DND-41 (cell line): ENCODE measurements around the gene CDK11B.

Source experiments
- ATAC-seq: fragments of 200-7000 bp; cut with Tn5 transposase; 3 replicates; pipeline ENCODE4 v1.9.1; 2021; ENCODE audit warnings: low read depth; ENCODE audit not compliant: insufficient read depth
- DNase-seq: peaks from one replicate; pipeline ENCODE4 v3.0.0-alpha.2; 2020
- H2AFZ ChIP-seq: 2 replicates; pipeline ENCODE4 v1.6.0; 2012; ENCODE audit warnings: low read depth, low read length
- H3K27ac ChIP-seq: 2 replicates; pipeline ENCODE4 v1.5.1; 2012; ENCODE audit warnings: low read length, inconsistent platforms
- H3K27me3 ChIP-seq: fragments of 200-600 bp; sonication (generic); 2 replicates; pipeline ENCODE4 v1.6.0; 2012; ENCODE audit warnings: low read length, mild to moderate bottlenecking, inconsistent platforms; ENCODE audit not compliant: insufficient read depth, poor library complexity
- H3K36me3 ChIP-seq: 2 replicates; pipeline ENCODE4 v1.5.1; 2012; ENCODE audit warnings: low read length, inconsistent platforms; ENCODE audit not compliant: insufficient read depth
- H3K4me1 ChIP-seq: 2 replicates; pipeline ENCODE4 v1.5.1; 2012; ENCODE audit warnings: mild to moderate bottlenecking, low read length; ENCODE audit not compliant: insufficient read depth
- H3K4me2 ChIP-seq: 2 replicates; pipeline ENCODE4 v1.6.0; 2012; ENCODE audit warnings: mild to moderate bottlenecking, moderate library complexity, low read length, inconsistent platforms; ENCODE audit not compliant: insufficient read depth
- H3K4me3 ChIP-seq, 2 experiments: fragments of 200-600 bp in 1 of 2; shearing (Covaris generic) in 1 of 2; 2 replicates each; pipeline ENCODE4 v1.5.1; 2012 to 2016; ENCODE audit warnings: inconsistent platforms in 2 of 2, low read length in 2 of 2, mild to moderate bottlenecking in 2 of 2, low read depth in 1 of 2, moderate library complexity in 1 of 2
- H3K79me2 ChIP-seq: 2 replicates; pipeline ENCODE4 v1.6.0; 2012; ENCODE audit warnings: low read length, inconsistent platforms; ENCODE audit not compliant: insufficient read depth
- H3K9ac ChIP-seq: 2 replicates; pipeline ENCODE4 v1.6.0; 2012; ENCODE audit warnings: low read depth, mild to moderate bottlenecking, inconsistent platforms, low read length, moderate library complexity
- H3K9me3 ChIP-seq: 2 replicates; pipeline ENCODE4 v1.5.1; 2012; ENCODE audit warnings: low read length, moderate library complexity, mild to moderate bottlenecking, inconsistent platforms; ENCODE audit not compliant: insufficient read depth, severe bottlenecking
- H4K20me1 ChIP-seq: 2 replicates; pipeline ENCODE4 v1.6.0; 2012; ENCODE audit warnings: low read length; ENCODE audit not compliant: insufficient read depth
- EZH2 ChIP-seq: IDR thresholded peaks from 3 replicates; pipeline ENCODE4 v1.6.1; 2012; ENCODE audit warnings: borderline replicate concordance, low read depth, mild to moderate bottlenecking, moderate library complexity, low read length, inconsistent platforms; ENCODE audit not compliant: severe bottlenecking
- TF ChIP-seq, protein P1 (sequence below): IDR thresholded peaks from 2 replicates; pipeline ENCODE4 v1.5.1; 2012; ENCODE audit warnings: borderline replicate concordance, low read length, moderate library complexity, mild to moderate bottlenecking; ENCODE audit not compliant: poor library complexity, severe bottlenecking; ENCODE audit errors: extremely low read depth

Gene CDK11B

DNA sequence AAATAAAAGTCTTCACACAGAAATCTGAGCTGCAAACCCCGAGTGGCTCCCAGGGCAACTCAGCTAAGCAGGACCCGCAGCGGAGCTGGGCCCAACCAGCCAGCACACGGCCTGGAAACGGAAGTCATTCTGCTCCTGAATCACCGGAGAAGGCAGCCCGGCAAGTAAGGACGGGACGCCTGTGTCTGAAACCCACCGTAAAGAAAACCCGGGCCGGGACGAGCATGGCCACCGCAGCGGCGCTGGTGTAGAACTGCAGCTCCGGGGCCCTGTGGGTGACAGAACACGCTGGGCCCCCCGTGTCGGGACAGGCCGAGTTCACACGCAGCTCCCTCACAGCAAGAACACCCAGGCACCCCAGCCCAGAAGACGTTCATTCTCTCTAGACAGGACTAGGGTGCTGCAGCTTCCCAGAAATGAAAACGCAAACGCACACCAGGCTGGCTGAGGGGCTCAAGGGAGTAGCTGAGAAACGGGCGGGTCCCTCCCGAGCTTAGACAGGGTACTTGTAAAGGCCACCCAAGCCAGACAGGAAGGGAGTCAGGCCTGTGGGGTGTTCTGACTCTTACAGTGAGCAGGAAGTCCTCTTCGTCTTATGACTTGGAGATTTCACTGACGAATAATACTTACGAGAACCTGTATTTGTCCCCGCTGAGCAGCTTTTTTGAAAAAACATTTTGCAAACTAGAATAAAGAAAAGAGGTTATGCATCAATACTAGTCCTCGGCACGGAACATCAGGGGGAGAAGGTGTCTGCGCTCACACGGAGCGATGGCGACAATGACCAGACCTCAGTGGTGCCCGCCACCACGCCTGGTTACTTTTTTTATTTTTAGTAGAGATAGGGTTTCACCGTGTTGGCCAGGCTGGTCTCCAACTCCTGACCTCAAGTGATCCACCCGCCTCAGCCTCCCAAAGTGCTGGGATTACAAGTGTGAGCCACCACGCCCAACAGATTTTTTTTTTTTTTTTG, 10.9 kb upstream of the CDK11B start:
- Histone ChIP-seq H3K79me2 (no peaks in the 10 kb centered on the region), H3K4me2 (no peak overlapping the region), H3K4me3 (no peak overlapping the region), H4K20me1 (no peaks in the 10 kb centered on the region), H3K4me1 (no peaks in the 10 kb centered on the region), H3K9ac (no peak overlapping the region), H3K36me3 (peaks cover 51% of the 10 kb centered on the region), H3K27ac (no peak overlapping the region), H3K27me3 (no peaks in the 10 kb centered on the region), H3K9me3 (no peaks in the 10 kb centered on the region), H2AFZ (no peak overlapping the region)
- no peak for DNase-seq
- no peak for ATAC-seq
- TF ChIP-seq, protein P1, sequence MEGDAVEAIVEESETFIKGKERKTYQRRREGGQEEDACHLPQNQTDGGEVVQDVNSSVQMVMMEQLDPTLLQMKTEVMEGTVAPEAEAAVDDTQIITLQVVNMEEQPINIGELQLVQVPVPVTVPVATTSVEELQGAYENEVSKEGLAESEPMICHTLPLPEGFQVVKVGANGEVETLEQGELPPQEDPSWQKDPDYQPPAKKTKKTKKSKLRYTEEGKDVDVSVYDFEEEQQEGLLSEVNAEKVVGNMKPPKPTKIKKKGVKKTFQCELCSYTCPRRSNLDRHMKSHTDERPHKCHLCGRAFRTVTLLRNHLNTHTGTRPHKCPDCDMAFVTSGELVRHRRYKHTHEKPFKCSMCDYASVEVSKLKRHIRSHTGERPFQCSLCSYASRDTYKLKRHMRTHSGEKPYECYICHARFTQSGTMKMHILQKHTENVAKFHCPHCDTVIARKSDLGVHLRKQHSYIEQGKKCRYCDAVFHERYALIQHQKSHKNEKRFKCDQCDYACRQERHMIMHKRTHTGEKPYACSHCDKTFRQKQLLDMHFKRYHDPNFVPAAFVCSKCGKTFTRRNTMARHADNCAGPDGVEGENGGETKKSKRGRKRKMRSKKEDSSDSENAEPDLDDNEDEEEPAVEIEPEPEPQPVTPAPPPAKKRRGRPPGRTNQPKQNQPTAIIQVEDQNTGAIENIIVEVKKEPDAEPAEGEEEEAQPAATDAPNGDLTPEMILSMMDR = no peak
- TF ChIP-seq EZH2 = no peak

DNA sequence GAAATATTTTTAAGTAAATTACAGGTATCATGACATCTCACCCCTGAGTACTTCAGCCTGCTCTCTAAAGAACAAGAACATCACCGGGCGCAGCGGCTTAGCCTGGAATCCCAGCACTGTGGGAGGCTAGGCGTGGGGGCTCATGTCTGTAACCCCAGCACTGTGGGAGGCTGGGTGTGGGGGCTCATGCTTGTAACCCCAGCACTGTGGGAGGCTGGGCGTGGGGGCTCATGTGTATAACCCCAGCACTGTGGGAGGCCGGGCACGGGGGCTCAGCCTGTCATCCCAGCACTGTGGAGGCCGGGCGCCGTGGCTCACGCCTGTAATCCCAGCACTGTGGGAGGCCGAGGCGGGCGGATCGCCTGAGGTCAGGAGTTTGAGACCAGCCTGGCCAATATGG, 7.7 kb upstream of the CDK11B start:
- no peak overlapping the region for H3K4me2 ChIP-seq
- H3K27me3 ChIP-seq = no peaks in the 10 kb centered on the region
- H3K9me3 ChIP-seq = no peaks in the 10 kb centered on the region
- no peaks in the 10 kb centered on the region for H3K4me1 ChIP-seq
- no peak for TF ChIP-seq EZH2
- no peak overlapping the region for H3K4me3 ChIP-seq
- no peak overlapping the region for H2AFZ ChIP-seq
- DNase-seq = no peak
- no peak for ATAC-seq
- no peaks in the 10 kb centered on the region for H3K79me2 ChIP-seq
- H3K9ac ChIP-seq = no peak overlapping the region
- no peaks in the 10 kb centered on the region for H4K20me1 ChIP-seq
- H3K36me3 ChIP-seq = peaks cover 43% of the 10 kb centered on the region
- no peak overlapping the region for H3K27ac ChIP-seq

DNA sequence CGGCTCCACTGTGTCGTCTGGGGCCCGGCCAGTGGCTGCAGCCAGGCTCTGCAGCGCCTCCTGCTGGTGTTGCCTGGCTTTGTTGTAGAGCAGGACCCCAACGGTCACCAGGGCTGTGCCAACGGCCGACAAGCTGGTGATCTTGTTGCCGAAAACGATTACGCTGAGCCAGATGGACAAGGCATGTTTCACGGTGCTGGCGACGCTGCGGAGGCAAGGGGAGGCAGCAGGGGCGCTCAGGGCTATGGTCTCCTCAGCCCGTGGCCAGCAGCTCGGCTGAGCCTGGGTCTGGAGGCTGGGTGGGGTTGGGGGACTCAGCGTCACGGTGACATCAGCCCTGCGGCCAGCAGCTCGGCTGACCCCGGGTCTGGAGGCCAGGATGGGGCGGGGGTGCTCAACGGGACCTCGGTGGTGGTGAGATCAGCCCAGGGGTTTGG, 7.0 kb upstream of the CDK11B start:
- 0 out of 3 replicates have a peak, but pooled peaks have one; percentile 26 for ATAC-seq
- no peak for TF ChIP-seq EZH2
- TF ChIP-seq, protein P1 = peak; percentile 71

More for the DNA sequence above, 7.0 kb upstream of the CDK11B start:
- H3K27me3 ChIP-seq = no peaks in the 10 kb centered on the region
- no peak overlapping the region for H2AFZ ChIP-seq
- H3K4me3 ChIP-seq = no peak overlapping the region
- no peaks in the 10 kb centered on the region for H4K20me1 ChIP-seq
- H3K36me3 ChIP-seq = peaks cover 36% of the 10 kb centered on the region
- no peak overlapping the region for H3K9ac ChIP-seq
- DNase-seq = peak; percentile 20
- no peaks in the 10 kb centered on the region for H3K9me3 ChIP-seq
- no peaks in the 10 kb centered on the region for H3K4me1 ChIP-seq
- no peaks in the 10 kb centered on the region for H3K79me2 ChIP-seq
- no peak overlapping the region for H3K27ac ChIP-seq
- no peak overlapping the region for H3K4me2 ChIP-seq
